ENCODE measurements around the gene KIF26B.
A peak's percentile ranks its signal among the peaks of the same experiment; 100 is the strongest.
"Not testable (repeated sequence)": the region's sequence is repeated elsewhere in the genome, so short reads cannot be mapped to it uniquely, and the experiment has no call there.

KIF26B gene

DNA sequence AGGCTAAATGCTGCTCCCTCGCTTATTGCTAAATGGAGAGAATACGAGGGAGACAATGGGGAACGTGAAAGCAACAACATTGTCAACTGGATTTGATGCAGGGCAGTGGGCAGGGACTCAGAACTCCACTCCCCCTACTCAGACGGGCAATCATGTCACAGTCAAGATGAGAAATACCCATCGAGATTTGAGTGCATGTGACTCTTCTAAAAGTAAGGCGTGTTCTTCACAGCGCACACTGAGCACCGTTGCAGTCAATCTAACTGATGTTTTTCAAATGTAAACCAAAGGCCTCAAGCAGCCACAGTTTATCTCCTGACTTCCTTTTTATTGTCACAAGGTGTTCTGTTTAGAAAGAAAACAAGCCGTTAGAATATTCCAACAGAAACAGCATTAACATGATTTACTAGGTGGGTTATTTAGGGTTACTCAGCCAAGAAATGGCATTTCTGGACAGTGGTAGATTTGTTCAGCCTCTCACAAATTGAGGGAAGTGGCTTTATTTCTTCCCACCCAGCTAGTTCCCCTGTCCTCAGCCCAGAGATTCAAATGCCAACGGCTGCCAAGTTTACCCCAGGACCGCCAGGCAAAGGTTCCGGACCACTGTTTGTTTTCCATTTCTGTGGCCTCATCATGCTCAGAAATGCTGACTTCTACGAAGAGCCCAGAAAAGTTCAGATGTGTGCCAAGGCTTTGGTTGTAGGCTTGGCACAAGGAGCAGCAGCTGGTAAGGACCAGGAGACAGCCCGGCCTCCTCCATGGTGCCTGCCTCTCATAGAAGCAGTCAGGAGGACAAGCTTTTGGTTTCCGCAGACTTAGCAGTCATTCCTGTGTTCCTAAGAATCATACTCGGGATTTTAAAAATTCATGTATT is 171.4 kb downstream of the KIF26B start:
- DNase-seq (ENCODE audit: low read depth) = no peak

DNA sequence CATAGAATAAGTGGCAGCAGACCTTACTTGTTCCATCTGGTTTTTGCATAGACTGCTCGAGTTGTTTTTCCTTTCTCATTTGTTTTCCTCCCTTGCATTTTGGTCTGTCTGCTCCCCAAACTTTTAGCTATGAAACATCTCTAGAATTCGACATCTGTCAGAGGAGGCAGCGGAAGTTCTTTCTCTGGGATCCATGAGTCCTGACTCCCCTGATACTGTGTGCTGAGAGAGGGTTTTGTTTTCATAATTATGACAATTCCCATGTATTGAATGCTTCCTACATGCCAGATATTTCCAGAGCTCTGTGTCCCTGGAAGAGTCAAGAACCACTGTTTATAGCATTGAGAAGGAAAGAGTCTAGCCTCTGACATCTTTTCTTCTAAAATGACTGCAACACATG is 172.6 kb downstream of the KIF26B start:
- DNase-seq (ENCODE audit: low read depth) = no peak

DNA sequence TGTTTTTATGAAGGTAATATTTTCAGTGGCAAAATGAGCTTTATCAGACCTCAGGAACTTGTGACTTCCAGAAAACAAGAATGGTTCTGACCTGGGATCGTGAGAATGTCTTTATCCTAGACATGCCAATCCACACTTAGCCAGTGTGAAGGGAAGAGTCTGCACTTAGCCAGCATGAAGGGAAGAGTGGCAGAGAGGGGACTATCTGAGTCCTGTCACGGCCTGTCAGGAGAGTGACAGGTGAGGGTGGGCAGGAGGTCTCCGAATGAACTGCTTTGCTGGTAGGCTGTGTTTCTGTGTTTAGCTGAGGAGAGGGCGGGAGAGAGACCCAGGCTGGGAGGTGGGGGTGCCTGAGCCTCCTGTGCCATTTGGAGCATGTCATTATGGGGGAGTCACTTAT is 173.1 kb downstream of the KIF26B start:
- DNase-seq (ENCODE audit: low read depth) = no peak

DNA sequence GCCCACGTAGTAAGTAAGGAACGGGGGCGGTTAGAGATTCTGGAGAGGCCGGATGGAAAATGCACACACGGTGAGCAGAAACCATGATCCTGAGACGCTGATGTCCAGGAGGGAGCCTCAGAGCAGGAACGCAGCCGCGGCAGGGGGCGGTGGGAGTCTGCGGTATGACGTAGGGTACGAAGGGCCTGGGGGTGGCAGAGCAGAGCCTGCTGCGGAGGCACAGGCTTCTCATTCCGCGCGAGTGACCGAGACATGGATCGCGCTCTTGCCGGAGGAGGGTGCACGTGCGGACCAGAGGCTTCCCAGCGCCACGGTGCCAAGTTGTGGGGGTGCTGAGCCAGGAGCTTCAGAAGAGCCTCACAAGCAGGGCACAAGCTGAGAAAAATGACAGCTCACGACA is 176.2 kb downstream of the KIF26B start:
- no peak for DNase-seq (ENCODE audit: low read depth)

DNA sequence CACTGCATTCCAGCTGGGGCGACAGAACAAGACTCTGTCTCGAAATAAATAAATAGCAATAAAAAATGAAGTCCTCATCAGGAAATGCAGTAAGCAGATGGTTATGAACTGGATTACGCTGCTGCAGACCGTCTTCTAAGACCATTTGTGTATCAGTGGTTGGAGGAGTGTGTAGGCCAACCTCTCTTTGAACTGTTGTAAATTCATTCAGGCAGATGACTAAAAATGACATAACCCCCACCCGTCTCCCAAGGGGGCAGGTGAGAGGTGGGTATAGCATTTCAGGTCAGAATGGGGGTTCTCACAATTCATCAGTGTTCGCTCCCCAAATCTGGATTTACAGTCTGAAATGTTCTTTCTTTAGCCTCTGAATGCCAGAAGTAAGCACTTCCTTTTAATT is 177.3 kb downstream of the KIF26B start:
- no peak for DNase-seq (ENCODE audit: low read depth)

DNA sequence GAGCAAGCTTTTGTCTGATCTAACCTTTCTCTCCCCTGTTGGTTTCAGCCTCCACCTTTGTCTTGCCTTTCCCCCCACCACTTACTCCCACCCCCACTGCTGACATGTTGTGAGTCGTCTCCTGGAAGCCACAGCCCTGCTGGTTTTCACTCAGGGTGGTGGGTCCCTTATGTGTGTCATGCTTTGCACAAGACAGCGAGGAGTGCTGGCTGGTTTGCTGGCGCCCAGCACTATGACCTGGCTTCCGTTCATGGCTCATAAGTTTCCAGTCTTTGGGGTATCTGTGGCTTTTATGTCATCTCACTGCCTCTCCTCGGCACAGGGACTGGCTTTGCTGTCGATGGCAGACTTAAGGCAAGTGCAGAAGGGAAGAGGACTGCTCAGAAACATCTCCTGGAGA is 177.7 kb downstream of the KIF26B start:
- peak; percentile 51 for DNase-seq (ENCODE audit: low read depth)

DNA sequence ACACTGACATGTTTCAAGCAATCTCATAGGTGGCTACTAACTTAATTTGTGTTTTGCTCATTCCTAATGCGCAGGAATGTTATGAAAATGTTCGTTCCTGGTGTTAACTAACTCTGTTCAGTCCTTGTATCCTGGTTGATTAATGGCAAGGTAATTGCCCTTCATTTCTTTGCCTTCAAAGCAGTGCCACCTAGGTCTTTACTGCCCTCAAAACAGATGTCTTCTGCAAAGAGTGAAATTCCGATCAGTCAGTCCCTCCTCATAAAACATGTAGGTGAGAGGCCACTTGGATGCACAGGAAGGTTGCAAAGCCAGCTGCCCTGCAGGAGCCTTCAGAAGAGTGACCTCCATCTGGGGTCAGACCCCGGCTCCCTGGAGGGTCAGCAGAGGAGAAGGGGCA is 179.4 kb downstream of the KIF26B start:
- no peak for DNase-seq (ENCODE audit: low read depth)

DNA sequence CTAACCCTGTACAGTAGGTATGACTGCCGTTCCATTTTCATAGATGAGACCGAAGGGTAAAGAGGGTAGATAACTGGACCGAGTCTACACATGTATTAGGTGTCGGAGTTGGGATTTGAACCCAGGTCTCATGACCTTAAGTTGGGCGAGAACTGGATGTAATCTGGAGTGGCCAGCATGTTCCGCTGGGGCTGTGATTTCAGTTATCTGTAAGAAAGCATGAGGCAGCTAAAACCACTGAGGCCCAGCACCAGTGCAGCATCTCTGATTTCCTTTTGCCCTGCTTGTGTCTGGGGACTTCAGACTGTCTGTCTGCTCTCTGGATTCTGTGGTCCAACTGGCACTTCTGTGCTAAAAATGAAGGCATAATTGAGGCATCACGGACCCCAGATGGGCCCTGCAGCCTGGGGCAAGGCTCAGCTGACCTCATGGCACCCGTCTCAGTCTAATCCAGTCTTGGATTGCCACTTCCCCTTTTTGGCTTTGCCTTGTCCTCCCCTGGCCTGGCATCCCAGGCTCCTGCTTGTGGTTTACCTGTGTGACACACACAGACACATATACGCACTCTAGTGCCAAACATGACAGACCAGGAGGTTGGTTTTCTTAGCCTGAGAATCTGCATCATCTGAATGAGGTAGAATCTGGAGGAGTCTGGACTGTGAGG is 180.2 kb downstream of the KIF26B start:
- DNase-seq (ENCODE audit: low read depth) = no peak

DNA sequence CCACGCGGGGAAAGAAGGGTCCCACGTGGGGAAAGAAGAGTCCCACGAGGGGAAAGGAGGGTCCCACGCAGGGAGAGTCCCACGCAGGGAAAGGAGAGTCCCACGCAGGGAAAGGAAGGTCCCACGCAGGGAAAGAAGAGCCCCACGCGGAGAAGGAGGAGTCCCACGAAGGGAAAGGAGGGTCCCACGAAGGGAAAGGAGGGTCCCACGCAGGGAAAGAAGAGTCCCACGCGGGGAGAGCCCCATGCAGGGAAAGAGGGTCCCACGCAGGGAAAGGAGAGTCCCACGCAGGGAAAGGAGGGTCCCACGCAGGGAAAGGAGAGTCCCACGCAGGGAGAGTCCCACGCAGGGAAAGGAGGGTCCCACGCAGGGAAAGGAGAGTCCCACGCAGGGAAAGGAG is 180.9 kb downstream of the KIF26B start:
- not testable (repeated sequence) for DNase-seq (ENCODE audit: low read depth)

DNA sequence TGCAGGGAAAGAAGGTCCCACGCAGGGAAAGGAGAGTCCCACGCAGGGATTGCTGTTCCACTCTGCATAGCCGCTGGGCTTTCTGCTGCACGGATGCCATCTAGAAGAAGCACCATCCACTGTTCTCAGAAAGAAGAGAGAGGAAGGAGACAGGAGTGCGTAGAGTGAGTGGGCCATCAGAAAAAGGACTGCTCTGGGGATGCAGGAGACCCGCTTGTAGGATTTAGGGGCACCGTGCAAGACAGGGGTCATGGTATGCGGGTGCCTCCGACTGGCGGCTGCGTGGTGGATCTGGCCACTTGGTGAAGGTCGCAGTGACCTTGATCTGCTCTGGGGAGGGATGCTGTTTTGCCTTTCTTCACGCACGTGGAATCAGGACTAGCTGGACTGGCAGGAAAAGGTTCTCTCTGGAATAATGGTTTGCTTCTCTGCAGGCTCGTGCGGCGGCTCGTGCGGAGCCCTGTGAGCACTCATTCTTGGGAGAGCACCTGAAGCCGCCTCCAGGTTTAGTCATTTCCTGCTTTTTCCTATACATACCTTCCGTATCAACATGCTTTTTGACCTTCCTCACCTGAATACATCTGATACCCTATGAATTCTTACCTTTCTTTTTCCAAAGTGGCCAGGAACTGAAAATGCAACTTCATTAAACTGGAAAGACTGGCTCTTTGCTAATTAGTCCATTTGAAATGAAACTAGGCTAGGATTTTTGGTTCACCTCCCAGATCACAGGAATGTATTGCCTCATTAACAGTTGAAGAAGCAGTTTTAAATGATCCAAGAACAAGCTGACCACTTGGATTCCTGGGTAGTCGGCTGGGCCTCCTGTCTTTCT is 181.6 kb downstream of the KIF26B start:
- no peak for DNase-seq (ENCODE audit: low read depth)

DNA sequence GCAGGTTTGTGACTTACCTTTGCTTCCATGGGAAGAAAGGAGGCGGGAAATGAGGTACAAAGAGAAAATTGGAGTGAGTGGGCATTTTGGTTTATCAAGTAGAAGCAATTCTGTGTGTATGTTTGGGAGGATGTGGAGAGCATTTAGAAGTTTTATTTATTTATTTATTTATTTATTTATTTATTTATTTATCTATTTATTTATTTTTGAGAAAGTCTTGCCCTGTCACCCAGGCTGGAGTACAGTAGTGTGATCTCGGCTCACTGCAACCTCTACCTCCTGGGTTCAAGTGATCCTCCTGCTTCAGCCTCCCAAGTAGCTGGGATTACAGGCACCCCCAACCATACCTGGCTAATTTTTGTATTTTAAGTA is 182.2 kb downstream of the KIF26B start:
- DNase-seq (ENCODE audit: low read depth) = not testable (repeated sequence)

DNA sequence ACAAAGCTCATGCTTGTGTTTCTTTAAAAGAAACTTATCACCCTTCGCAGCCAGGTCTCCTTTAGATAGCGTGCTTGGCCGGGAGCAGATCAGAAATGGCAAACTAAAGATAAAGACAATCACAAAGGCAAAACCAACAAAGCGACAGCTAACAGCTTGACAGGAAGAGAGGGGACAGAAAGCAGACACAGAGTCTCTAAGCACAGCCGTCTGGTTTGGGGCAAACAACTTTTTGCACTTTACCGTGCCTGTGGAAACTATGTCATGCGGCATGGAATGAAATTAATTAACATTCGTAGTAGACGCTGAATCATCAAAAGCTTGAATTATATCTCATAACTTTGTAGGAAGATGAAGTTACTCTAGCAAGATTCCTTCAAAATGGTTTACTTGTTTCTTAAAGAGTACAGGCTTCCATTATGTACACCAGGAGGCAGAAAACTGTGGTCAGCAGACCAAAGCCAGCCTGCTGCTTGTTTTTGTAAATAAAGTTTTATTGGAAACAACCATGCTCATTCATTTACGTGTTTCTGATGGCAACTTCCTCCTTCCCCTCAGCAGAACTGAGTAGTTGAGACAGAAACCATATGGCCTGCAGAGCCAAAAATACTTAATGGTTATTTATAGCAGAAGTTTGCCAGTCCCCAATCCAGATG is 183.2 kb downstream of the KIF26B start:
- no peak for DNase-seq (ENCODE audit: low read depth)

DNA sequence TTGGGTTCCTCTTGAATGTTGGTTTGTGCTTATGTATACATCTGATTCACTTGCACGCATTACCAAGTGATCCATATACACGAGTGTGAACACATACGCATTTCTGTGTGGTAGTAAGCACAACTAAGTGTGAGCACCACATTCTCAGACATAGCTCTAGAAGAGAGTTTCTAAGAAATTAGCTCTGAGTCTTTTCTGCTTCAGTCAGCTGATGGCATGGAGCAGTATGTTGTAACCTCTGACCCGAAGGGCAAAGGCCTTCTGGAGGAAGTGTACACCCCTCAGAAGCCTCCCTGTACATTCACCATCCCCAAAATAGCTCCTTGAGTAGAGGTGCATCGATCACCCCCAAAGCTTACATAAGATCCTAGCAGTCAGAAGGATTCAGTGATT is 183.7 kb downstream of the KIF26B start:
- DNase-seq (ENCODE audit: low read depth) = no peak

DNA sequence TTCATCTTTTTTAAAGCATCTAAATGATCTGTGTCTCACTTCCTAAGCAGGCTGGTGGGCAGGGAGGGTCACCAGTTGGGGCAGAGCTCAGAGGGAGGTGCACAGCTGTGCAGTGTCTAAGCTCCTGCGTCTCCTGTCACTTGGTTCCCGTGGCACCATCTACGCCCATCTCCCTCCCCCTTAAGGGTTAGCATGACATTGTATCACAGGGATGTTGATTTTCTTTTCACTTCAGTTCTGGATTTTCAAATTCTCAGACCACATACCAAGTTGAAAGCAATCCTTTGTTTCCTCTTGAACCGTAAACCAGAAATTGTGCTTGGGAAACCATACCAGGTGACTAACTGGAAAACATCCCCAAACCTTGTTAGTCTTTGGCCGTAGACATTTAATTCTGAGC is 187.0 kb downstream of the KIF26B start:
- no peak for DNase-seq (ENCODE audit: low read depth)

DNA sequence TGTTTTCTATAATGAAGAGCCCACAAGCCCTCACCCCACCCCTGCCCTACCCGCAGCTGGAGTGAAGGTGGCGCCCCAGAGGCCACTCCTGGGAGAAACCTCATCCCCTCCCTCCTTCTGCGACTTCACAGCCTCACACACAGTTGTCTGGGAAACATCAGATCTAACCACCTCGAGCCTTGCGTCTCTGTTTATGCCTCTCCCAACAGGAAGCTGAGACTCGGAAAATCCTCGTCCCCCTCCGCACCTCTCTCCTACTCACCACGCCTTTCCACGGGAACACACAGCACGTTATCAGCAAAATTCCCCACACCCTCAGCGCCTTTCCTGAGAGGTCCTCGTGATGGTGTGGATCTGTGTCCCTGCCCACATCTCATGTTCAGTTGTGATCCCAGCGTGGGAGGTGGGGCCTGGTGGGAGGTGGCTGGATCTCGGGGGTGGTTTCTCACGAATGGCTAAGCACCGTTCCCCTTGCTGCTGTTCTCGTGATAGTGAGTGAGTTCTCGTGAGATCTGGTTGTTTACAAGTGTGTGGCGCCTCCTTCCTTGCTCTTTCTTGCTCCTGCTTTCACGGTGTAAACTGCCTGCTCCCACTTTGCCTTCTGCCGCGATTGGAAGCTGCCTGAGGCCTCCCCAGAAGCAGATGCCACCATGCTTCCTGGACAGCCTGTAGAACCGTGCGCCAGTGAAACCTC is 190.6 kb downstream of the KIF26B start:
- DNase-seq (ENCODE audit: low read depth) = no peak

DNA sequence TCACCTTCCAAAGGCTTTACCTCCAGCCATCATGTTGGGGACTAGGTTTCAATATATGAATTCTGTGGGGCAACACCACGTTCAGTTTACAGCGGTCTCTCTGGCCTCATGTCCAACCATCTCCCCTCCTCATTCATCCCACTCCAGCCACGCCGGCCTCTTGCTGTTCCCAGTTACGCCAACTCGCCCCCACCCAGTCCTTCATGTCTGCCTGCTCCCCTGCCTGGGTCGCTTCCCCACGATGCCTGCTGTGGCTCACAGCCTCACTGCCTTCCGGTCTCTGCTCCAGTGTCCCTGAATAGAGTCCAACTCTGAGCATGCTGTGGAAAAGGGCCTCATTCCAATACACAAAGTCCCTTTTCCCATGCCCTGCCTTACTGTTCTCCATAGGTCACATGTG is 193.8 kb downstream of the KIF26B start:
- DNase-seq (ENCODE audit: low read depth) = no peak

DNA sequence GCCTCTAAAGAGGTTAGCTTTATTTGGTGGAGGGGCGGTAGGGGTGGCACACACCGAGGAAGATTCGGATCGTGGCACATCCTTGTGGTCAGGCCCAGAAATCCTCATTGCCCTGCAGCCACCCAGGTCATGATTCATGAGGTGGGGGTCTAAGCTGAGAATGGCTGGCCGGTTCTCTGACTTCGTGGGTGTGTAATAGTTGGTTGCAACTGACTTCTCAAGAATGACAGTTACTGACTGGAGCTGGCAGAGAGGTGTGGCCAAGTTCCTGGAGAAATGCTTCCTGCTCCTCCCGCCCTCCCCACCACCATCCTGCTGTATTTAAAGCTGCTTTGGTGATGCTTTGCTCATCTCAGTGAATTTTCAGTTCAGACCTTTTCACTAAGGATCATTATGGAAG is 198.6 kb downstream of the KIF26B start:
- no peak for DNase-seq (ENCODE audit: low read depth)

DNA sequence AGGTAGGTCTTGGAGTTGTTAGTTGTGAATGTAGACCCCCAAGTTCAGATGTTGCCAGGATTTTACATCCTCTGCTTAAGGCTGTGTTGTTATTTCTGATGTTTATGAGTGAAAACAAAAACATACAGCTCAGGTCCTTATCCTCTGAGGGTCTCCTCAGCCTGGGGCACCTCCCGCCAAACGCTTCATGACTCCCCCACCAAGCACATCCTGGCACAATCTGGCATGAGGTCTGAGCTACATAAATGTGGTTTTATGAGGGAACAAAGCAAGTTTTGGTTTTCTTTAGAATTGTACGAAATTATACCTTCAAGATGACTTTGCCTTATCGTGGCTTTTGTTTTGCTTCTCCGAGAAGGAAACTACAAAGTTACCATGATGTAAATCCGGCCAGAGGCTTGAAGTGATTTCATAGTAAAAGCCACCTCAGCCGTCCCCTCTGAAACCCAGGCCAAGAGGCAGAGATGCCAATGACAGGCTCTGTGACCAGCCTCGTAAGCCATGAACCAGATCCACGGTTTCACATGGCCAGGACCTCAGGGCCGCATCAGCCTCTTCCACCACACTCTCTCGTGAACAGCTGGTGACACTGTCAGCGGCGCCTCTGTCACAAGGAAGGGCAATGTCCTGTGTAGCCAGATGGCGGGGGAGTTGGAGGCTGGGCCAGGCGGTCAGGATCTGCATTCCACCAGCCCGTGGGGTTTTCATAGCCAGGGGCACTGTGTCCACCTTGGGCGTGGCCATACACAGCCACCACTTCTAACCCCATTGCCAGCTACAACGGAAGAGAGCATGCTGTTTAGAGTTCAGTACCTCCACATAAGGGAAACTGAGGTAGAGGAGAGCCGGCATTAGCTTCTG is 199.4 kb downstream of the KIF26B start:
- DNase-seq (ENCODE audit: low read depth) = no peak

DNA sequence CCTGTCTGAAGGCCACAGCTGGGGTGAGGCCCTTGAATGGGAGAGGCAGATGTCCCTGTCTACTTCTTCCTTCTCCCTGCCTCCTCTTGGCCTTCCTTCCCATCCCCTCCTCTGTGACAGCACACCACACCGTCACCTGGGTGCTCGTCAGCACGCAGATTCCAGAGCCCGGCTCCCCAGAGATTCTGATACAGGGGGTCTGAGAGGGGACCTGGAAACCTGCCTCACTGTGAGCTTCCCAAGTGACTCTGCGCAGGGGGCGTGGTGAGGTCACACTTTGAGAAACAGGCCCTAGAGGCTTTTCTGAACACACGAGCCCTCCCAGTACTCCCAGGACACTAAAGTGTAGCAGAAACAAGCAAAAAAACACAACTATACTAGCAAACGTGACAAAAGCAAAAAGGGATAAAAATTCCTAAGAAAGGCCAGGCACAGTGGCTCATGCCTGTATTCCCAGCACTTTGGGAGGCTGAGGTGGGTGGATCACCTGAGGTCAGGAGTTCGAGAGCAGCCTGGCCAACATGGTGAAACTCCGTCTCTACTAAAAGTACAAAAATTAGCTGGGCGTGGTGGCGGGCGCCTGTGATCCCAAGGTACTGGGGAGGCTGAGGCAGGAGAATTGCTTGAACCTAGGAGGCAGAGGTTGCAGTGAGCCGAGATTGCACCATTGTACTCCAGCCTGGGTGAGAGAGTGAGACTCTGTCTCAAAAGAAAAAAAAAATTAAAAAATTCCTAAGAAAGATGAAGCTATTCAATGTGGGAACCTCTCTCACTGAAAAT is 201.3 kb downstream of the KIF26B start:
- not testable (repeated sequence) for DNase-seq (ENCODE audit: low read depth)

All from activated T-cell treated with anti-CD3 and anti-CD28 coated beads for 48 hours (primary cell).